Neuronal stem cell (in vitro differentiated cells): ENCODE data around the gene CEP112.

Experiments used
- DNase-seq: peaks from one replicate; pipeline ENCODE4 v3.0.0-alpha.2; 2013; ENCODE audit warnings: low spot score
- H2AFZ ChIP-seq: one replicate; pipeline ENCODE4 v1.6.1; 2013; ENCODE audit warnings: mild to moderate bottlenecking, low read length, inconsistent platforms
- H2AK5ac ChIP-seq: 2 replicates; pipeline ENCODE4 v1.6.1; 2013; ENCODE audit warnings: low read depth, mild to moderate bottlenecking, inconsistent platforms, low read length, moderate library complexity, mixed read lengths
- H2BK120ac ChIP-seq: 2 replicates; pipeline ENCODE4 v1.6.1; 2013; ENCODE audit warnings: low read depth, mild to moderate bottlenecking, inconsistent platforms, low read length, moderate library complexity, mixed read lengths
- H2BK12ac ChIP-seq: one replicate; pipeline ENCODE4 v1.6.1; 2013; ENCODE audit warnings: low read length, inconsistent platforms
- H2BK15ac ChIP-seq: 2 replicates; pipeline ENCODE4 v1.6.1; 2013; ENCODE audit warnings: mild to moderate bottlenecking, low read length, inconsistent platforms, mixed read lengths
- H2BK5ac ChIP-seq: one replicate; pipeline ENCODE4 v1.6.1; 2013; ENCODE audit warnings: inconsistent platforms, mild to moderate bottlenecking, low read length, moderate library complexity
- H3K14ac ChIP-seq: one replicate; pipeline ENCODE4 v1.6.1; 2013; ENCODE audit warnings: low read length, inconsistent platforms
- H3K18ac ChIP-seq: 2 replicates; pipeline ENCODE4 v1.6.1; 2013; ENCODE audit warnings: low read length, inconsistent platforms
- H3K23ac ChIP-seq: 2 replicates; pipeline ENCODE4 v1.6.1; 2013; ENCODE audit warnings: low read depth, mild to moderate bottlenecking, mixed read lengths, low read length, inconsistent platforms; ENCODE audit not compliant: poor library complexity
- H3K27ac ChIP-seq: replicated peaks from 3 replicates; pipeline ENCODE4 v1.5.1; 2013; ENCODE audit warnings: low read length, inconsistent platforms
- H3K27me3 ChIP-seq, 3 experiments: 2 replicates each; pipeline ENCODE4 v1.6.1; 2013; ENCODE audit warnings: low read length in 3 of 3, mild to moderate bottlenecking in 2 of 3, inconsistent platforms in 1 of 3, low read depth in 1 of 3, mixed read lengths in 1 of 3, moderate library complexity in 1 of 3; ENCODE audit not compliant: control insufficient read depth in 3 of 3, insufficient read depth in 3 of 3
- H3K36me3 ChIP-seq, 2 donors: replicated peaks in 1 of 2; 2 replicates each; pipeline ENCODE4 v1.6.1; 2013; ENCODE audit warnings: low read length in 2 of 2; ENCODE audit not compliant: control insufficient read depth in 2 of 2, insufficient read depth in 2 of 2
- H3K4ac ChIP-seq: 2 replicates; pipeline ENCODE4 v1.6.1; 2013; ENCODE audit warnings: inconsistent platforms, mild to moderate bottlenecking, low read length, moderate library complexity
- H3K4me1 ChIP-seq, 2 donors: 1 replicate in 1 of 2; 2 replicates in 1 of 2; pipeline ENCODE4 v1.6.1; 2013; ENCODE audit warnings: low read length in 2 of 2, low read depth in 1 of 2; ENCODE audit not compliant: control insufficient read depth in 2 of 2, insufficient read depth in 1 of 2
- H3K4me2 ChIP-seq: one replicate; pipeline ENCODE4 v1.6.1; 2013; ENCODE audit warnings: mild to moderate bottlenecking, low read length, inconsistent platforms; ENCODE audit not compliant: insufficient read depth, poor library complexity, severe bottlenecking
- H3K4me3 ChIP-seq, 2 donors: 2 replicates each; pipeline ENCODE4 v1.5.1; 2013; ENCODE audit warnings: low read length in 2 of 2, mild to moderate bottlenecking in 2 of 2, inconsistent platforms in 1 of 2, moderate library complexity in 1 of 2
- H3K79me1 ChIP-seq: one replicate; pipeline ENCODE4 v1.6.1; 2013; ENCODE audit warnings: low read depth, mild to moderate bottlenecking, inconsistent platforms, low read length, moderate library complexity
- H3K9ac ChIP-seq: one replicate; pipeline ENCODE4 v1.6.1; 2013; ENCODE audit warnings: mild to moderate bottlenecking, low read depth, low read length, inconsistent platforms; ENCODE audit not compliant: poor library complexity
- H3K9me3 ChIP-seq, 2 donors: replicated peaks in 1 of 2; 2 replicates each; pipeline versions ENCODE3 to v1.6.1; 2013; ENCODE audit warnings: low read length in 2 of 2, mild to moderate bottlenecking in 2 of 2, inconsistent platforms in 1 of 2, low read depth in 1 of 2, mixed read lengths in 1 of 2, moderate library complexity in 1 of 2; ENCODE audit not compliant: control insufficient read depth in 2 of 2, insufficient read depth in 1 of 2
- H4K8ac ChIP-seq: one replicate; pipeline ENCODE4 v1.6.1; 2013; ENCODE audit warnings: low read depth, mild to moderate bottlenecking, inconsistent platforms, low read length, moderate library complexity
- H4K91ac ChIP-seq: one replicate; pipeline ENCODE4 v1.6.1; 2013; ENCODE audit warnings: low read length, low read depth, mild to moderate bottlenecking, inconsistent platforms; ENCODE audit not compliant: poor library complexity
- WGBS, 2 donors: extraction: QIAGEN DNeasy Blood & Tissue Kit; methylation state at CpG; one replicate each; pipeline ENCODE4 v1.1.7; 2013; ENCODE audit warnings: missing lambda C conversion rate in 2 of 2, mixed read lengths in 1 of 2; ENCODE audit not compliant: insufficient read length in 2 of 2, insufficient replicate concordance in 1 of 2; ENCODE audit errors: extremely low coverage in 2 of 2; 5-methylcytosine and 5-hydroxymethylcytosine counted together

The CEP112 gene

GRCh38 chr17:66152756-66153155 lies 39.2 kb downstream of the CEP112 start:
- no peak overlapping the region for H3K23ac ChIP-seq
- no peak overlapping the region for H2BK15ac ChIP-seq
- no peak overlapping the region for H3K9ac ChIP-seq
- no peak for DNase-seq
- H2AK5ac ChIP-seq, result no peak overlapping the region
- no peaks in the 10 kb centered on the region for H3K27me3 ChIP-seq
- no peak overlapping the region for H3K4me3 ChIP-seq
- H3K4me1 ChIP-seq, result no peaks in the 10 kb centered on the region
- no peak overlapping the region for H2BK12ac ChIP-seq
- no CpG with 5 or more reads among the region's 2 CpGs for WGBS, 2 donors
- H2BK5ac ChIP-seq, result no peak overlapping the region
- peaks cover 0 to 28% of the 10 kb centered on the region in 2 donors for H3K36me3 ChIP-seq
- no peak overlapping the region for H3K14ac ChIP-seq
- no peak overlapping the region for H4K8ac ChIP-seq
- H3K79me1 ChIP-seq, result no peaks in the 10 kb centered on the region
- no peak overlapping the region for H2BK120ac ChIP-seq
- peaks cover 0 to 3% of the 10 kb centered on the region in 2 donors for H3K9me3 ChIP-seq
- no peak overlapping the region for H3K27ac ChIP-seq
- no peak overlapping the region for H3K4me2 ChIP-seq
- H3K4ac ChIP-seq, result no peak overlapping the region
- no peak overlapping the region for H2AFZ ChIP-seq
- H3K18ac ChIP-seq, result no peak overlapping the region
- no peak overlapping the region for H4K91ac ChIP-seq

GRCh38 chr17:66150708-66151107 lies 41.2 kb downstream of the CEP112 start:
- no peak overlapping the region for H2AK5ac ChIP-seq
- no peak overlapping the region for H3K14ac ChIP-seq
- H3K27ac ChIP-seq, result no peak overlapping the region
- H2BK12ac ChIP-seq, result no peak overlapping the region
- no peak overlapping the region for H3K4me2 ChIP-seq
- H2BK120ac ChIP-seq, result no peak overlapping the region
- DNase-seq, result no peak
- no peaks in the 10 kb centered on the region for H3K27me3 ChIP-seq
- H2AFZ ChIP-seq, result no peak overlapping the region
- H3K4me1 ChIP-seq, result no peaks in the 10 kb centered on the region
- H3K79me1 ChIP-seq, result no peaks in the 10 kb centered on the region
- no peak overlapping the region for H3K4me3 ChIP-seq
- no peak overlapping the region for H3K9ac ChIP-seq
- H2BK15ac ChIP-seq, result no peak overlapping the region
- no peak overlapping the region for H2BK5ac ChIP-seq
- H3K23ac ChIP-seq, result no peak overlapping the region
- H4K91ac ChIP-seq, result no peak overlapping the region
- H4K8ac ChIP-seq, result no peak overlapping the region
- H3K36me3 ChIP-seq, result peaks cover 0 to 33% of the 10 kb centered on the region in 2 donors
- peaks cover 0 to 3% of the 10 kb centered on the region in 2 donors for H3K9me3 ChIP-seq
- H3K18ac ChIP-seq, result no peak overlapping the region
- no peak overlapping the region for H3K4ac ChIP-seq

DNA sequence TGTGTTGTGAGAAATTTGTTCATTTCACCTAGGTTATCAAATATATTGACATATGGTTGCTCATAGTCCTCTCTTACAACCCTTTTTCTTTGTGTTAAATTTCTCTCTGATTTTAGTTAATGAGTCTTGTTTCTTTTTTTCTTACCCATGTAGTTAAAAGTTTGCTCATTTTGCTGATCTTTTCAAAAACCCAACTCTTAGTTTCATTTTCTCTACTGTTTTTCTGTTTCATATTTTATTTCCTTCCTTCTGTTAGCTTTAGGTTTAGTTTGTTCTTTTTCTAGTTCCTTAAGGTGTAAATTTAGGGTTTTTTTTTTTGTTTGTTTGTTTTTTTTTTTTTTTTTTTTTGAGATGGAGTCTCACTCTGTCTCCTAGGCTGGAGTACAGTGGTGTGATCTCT lies 42.4 kb downstream of the CEP112 start:
- no peak overlapping the region for H3K9ac ChIP-seq
- H3K4ac ChIP-seq, result no peak overlapping the region

GRCh38 chr17:66146394-66146793 lies 45.5 kb downstream of the CEP112 start:
- Histone ChIP-seq H2AK5ac (no peak overlapping the region), H3K9me3 (no peaks in the 10 kb centered on the region), H2BK5ac (no peak overlapping the region), H2BK120ac (no peak overlapping the region), H4K8ac (no peak overlapping the region), H3K18ac (no peak overlapping the region), H3K36me3 (peaks cover 0 to 34% of the 10 kb centered on the region in 2 donors), H3K23ac (no peak overlapping the region), H3K27ac (no peak overlapping the region), H2AFZ (no peak overlapping the region), H3K27me3 (no peaks in the 10 kb centered on the region), H2BK12ac (no peak overlapping the region), H3K4ac (no peak overlapping the region), H3K4me3 (no peak overlapping the region), H3K79me1 (no peaks in the 10 kb centered on the region), H3K14ac (no peak overlapping the region), H2BK15ac (no peak overlapping the region), H3K9ac (no peak overlapping the region), H3K4me1 (no peaks in the 10 kb centered on the region), H3K4me2 (no peak overlapping the region), H4K91ac (no peak overlapping the region)
- DNase-seq, result no peak
- WGBS, 2 donors, result no CpG with 5 or more reads among the region's 4 CpGs

More for the DNA sequence above, 42.4 kb downstream of the CEP112 start:
- H2AFZ ChIP-seq, result no peak overlapping the region
- no peaks in the 10 kb centered on the region for H3K79me1 ChIP-seq
- no peak overlapping the region for H4K8ac ChIP-seq
- no peak for DNase-seq
- H2BK120ac ChIP-seq, result no peak overlapping the region
- peaks cover 0 to 3% of the 10 kb centered on the region in 2 donors for H3K9me3 ChIP-seq
- peaks cover 0 to 36% of the 10 kb centered on the region in 2 donors for H3K36me3 ChIP-seq
- no peak overlapping the region for H3K4me2 ChIP-seq
- H3K23ac ChIP-seq, result no peak overlapping the region
- no peak overlapping the region for H3K4me3 ChIP-seq
- no peak overlapping the region for H3K27ac ChIP-seq
- no peak overlapping the region for H2AK5ac ChIP-seq
- H3K18ac ChIP-seq, result no peak overlapping the region
- H2BK12ac ChIP-seq, result no peak overlapping the region
- H2BK5ac ChIP-seq, result no peak overlapping the region
- no peaks in the 10 kb centered on the region for H3K27me3 ChIP-seq
- H3K4me1 ChIP-seq, result no peaks in the 10 kb centered on the region
- no peak overlapping the region for H4K91ac ChIP-seq
- no peak overlapping the region for H2BK15ac ChIP-seq
- H3K14ac ChIP-seq, result no peak overlapping the region
